PC-9 (cell line): ENCODE results near the gene LDLRAD3. TPM values are rescaled to one million over a fixed set of nuclear protein-coding genes. Genes with fewer than 3 reads are reported as not detected.
"Not testable (repeated sequence)": the region's sequence is repeated elsewhere in the genome, so short reads cannot be mapped to it uniquely, and the experiment has no call there.

Experiments used
- BruUV-seq: library from RNA; stranded (reverse); fragments of 400-500 nt; replicated peaks from 2 replicates; lab custom pipeline; 2021; lab: Mats Ljungman, UMichigan
- CTCF ChIA-PET: fragments of 300-600 bp; sonication (Branson Sonifier 250); formaldehyde crosslinking; loops from one replicate; lab custom pipeline; 2022; ENCODE audit warnings: antibody characterized with exemption; lab: Charles Lee
- POLR2A ChIA-PET: fragments of 300-600 bp; sonication (Branson Sonifier 250); formaldehyde crosslinking; loops from one replicate; lab custom pipeline; 2022; ENCODE audit warnings: antibody characterized with exemption; ENCODE audit not compliant: unreplicated experiment; lab: Charles Lee
- DNase-seq, 2 experiments: peaks; one replicate each; pipeline versions ENCODE4 v3.0.0 to v3.0.0-alpha.2; 2015 to 2022; ENCODE audit warnings: mixed read lengths in 1 of 2
- H2AFZ ChIP-seq: fragments of 200-600 bp; sonication (generic); 2 replicates; pipeline ENCODE4 v1.8.1; 2017; ENCODE audit warnings: antibody characterized with exemption
- H3F3A ChIP-seq: fragments of 200-600 bp; sonication (generic); 2 replicates; pipeline ENCODE4 v1.8.1; 2017; ENCODE audit warnings: antibody characterized with exemption, mild to moderate bottlenecking, low read depth; ENCODE audit not compliant: insufficient read depth
- H3K27ac ChIP-seq: fragments of 200-600 bp; sonication (generic); 2 replicates; pipeline ENCODE4 v1.6.1; 2016; ENCODE audit warnings: mixed run types
- H3K27me3 ChIP-seq: fragments of 200-600 bp; sonication (generic); 2 replicates; pipeline ENCODE4 v1.6.1; 2016; ENCODE audit warnings: low read depth, mixed run types; ENCODE audit not compliant: insufficient read depth
- H3K36me3 ChIP-seq: fragments of 200-600 bp; sonication (generic); 2 replicates; pipeline ENCODE4 v1.6.1; 2016; ENCODE audit warnings: low read depth, mixed run types
- H3K4me1 ChIP-seq: fragments of 200-600 bp; sonication (generic); replicated peaks from 2 replicates; pipeline ENCODE4 v1.6.1; 2016; ENCODE audit warnings: mixed run types; ENCODE audit not compliant: insufficient read depth
- H3K4me2 ChIP-seq: fragments of 200-600 bp; sonication (generic); 2 replicates; pipeline ENCODE4 v1.6.1; 2017; ENCODE audit warnings: mixed run types
- H3K4me3 ChIP-seq: fragments of 200-600 bp; sonication (generic); 2 replicates; pipeline ENCODE4 v1.6.1; 2016; ENCODE audit warnings: mixed run types
- H3K79me2 ChIP-seq: fragments of 200-600 bp; sonication (generic); 2 replicates; pipeline ENCODE4 v1.6.1; 2017; ENCODE audit warnings: low read depth, mixed run types
- H3K9me2 ChIP-seq: fragments of 200-600 bp; sonication (generic); 2 replicates; pipeline ENCODE4 v1.8.1; 2017; ENCODE audit warnings: mild to moderate bottlenecking; ENCODE audit not compliant: insufficient read depth
- H3K9me3 ChIP-seq: fragments of 200-600 bp; sonication (generic); 2 replicates; pipeline ENCODE4 v1.8.1; 2016; ENCODE audit warnings: low read depth; ENCODE audit not compliant: insufficient read depth
- H4K20me1 ChIP-seq: fragments of 200-600 bp; sonication (generic); 2 replicates; pipeline ENCODE4 v1.8.1; 2017; ENCODE audit not compliant: insufficient read depth
- EZH2 ChIP-seq: fragments of 200-600 bp; sonication (generic); IDR thresholded peaks from 2 replicates; pipeline ENCODE4 v1.8.0; 2017; ENCODE audit warnings: antibody characterized with exemption, low read depth
- intact Hi-C: fragments of 100-400 bp; cut with micrococcal nuclease; formaldehyde crosslinking; loops from one replicate; pipeline ENCODE4 v1.10.0; 2022; ENCODE audit not compliant: unreplicated experiment
- total RNA-seq: library from RNA; stranded (reverse); gene quantifications from 2 replicates; pipeline ENCODE4 v1.2.3, GENCODE V29; 2021
- TF ChIP-seq, protein P1 (sequence below): fragments of 200-600 bp; sonication (generic); conservative IDR thresholded peaks from 2 replicates; pipeline ENCODE4 v1.6.1; 2017; ENCODE audit warnings: mixed run types, antibody characterized with exemption, mild to moderate bottlenecking, moderate library complexity

LDLRAD3 gene
- total RNA-seq, 1 experiment from 2014 or later, result 15.9 TPM

DNA sequence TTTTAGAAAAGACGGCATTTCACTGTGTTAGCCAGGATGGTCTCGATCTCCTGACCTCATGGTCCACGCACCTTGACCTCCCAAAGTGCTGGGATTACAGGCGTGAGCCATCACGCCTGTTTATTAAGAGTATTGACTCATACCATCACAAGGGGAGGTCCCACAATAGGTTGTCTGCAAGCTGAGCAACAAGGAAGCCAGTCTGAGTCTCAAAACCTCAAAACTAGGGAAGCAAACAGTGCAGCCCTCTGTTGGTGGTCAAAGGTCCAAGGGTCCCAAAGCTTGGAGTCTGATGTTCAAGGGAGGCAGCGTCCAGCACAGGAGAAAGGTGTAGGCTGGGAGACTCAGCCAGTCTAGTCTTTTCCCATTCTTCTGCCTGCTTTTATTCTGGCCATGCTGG is 32.8 kb upstream of the LDLRAD3 start:
- no peak for DNase-seq
- CTCF ChIA-PET, result no interaction called here
- H3K4me2 ChIP-seq, result no peak overlapping the region

DNA sequence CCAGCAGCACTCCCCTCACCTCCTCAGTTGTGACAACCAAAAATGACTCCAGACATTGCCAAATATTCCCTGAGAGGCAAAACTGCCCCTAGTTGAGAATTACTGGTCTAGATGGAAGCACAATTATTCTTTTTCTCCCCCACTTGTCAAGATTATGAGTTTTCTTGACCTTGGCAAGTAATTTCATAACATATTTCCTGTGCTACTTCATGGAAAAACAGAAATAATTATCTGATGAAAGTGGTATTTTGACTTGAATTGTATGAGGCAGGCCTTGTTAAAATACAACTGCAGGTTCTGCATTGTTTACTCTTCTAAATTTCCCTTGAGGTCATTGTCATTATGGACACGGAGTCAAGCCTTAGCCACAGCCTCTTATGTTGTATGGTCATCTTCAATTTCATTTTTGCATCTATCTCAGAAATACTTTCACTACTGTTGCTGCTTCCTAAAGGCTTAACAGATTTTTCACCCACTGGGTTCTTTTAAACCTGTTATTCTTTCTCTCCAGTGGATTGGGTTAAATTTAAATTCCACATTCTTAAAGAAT is 32.2 kb upstream of the LDLRAD3 start:
- Histone ChIP-seq H3K9me2 (no peaks in the 10 kb centered on the region), H3K4me1 (peaks cover 18% of the 10 kb centered on the region), H3K27ac (no peak overlapping the region), H3K27me3 (no peaks in the 10 kb centered on the region), H3K4me3 (no peak overlapping the region), H3K36me3 (no peaks in the 10 kb centered on the region), H3K79me2 (no peaks in the 10 kb centered on the region), H4K20me1 (0 out of 2 replicates have a peak, but pooled peaks cover 2% of the 10 kb centered on the region), H3K9me3 (no peaks in the 10 kb centered on the region; the same call in 1 of the 2 replicates), H3K4me2 (no peak overlapping the region), H3F3A (peaks cover 24% of the 10 kb centered on the region), H2AFZ (no peak overlapping the region)
- TF ChIP-seq, protein P1, sequence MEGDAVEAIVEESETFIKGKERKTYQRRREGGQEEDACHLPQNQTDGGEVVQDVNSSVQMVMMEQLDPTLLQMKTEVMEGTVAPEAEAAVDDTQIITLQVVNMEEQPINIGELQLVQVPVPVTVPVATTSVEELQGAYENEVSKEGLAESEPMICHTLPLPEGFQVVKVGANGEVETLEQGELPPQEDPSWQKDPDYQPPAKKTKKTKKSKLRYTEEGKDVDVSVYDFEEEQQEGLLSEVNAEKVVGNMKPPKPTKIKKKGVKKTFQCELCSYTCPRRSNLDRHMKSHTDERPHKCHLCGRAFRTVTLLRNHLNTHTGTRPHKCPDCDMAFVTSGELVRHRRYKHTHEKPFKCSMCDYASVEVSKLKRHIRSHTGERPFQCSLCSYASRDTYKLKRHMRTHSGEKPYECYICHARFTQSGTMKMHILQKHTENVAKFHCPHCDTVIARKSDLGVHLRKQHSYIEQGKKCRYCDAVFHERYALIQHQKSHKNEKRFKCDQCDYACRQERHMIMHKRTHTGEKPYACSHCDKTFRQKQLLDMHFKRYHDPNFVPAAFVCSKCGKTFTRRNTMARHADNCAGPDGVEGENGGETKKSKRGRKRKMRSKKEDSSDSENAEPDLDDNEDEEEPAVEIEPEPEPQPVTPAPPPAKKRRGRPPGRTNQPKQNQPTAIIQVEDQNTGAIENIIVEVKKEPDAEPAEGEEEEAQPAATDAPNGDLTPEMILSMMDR, result no peak
- no TSS peak for BruUV-seq
- intact Hi-C loops, result no loop called here
- POLR2A ChIA-PET, result no interaction called here
- CTCF ChIA-PET, result no interaction called here
- no peak for DNase-seq

More for the DNA sequence above, 32.8 kb upstream of the LDLRAD3 start:
- POLR2A ChIA-PET, result interaction anchor here (0.7 kb wide), 1 partner anchor 116 kb away, joined by 3 read pairs; no protein-coding TSS in a partner anchor
- BruUV-seq, result no TSS peak
- Histone ChIP-seq H3K36me3 (no peaks in the 10 kb centered on the region), H4K20me1 (0 out of 2 replicates have a peak, but pooled peaks cover 2% of the 10 kb centered on the region), H3F3A (peaks cover 24% of the 10 kb centered on the region), H3K79me2 (no peaks in the 10 kb centered on the region), H3K9me2 (no peaks in the 10 kb centered on the region), H3K4me1 (peaks cover 18% of the 10 kb centered on the region), H3K27me3 (no peaks in the 10 kb centered on the region), H3K27ac (no peak overlapping the region), H3K9me3 (no peaks in the 10 kb centered on the region; the same call in 1 of the 2 replicates), H2AFZ (no peak overlapping the region), H3K4me3 (no peak overlapping the region)
- intact Hi-C loops, result no loop called here
- TF ChIP-seq, protein P1, result no peak
- TF ChIP-seq EZH2, result no peak

DNA sequence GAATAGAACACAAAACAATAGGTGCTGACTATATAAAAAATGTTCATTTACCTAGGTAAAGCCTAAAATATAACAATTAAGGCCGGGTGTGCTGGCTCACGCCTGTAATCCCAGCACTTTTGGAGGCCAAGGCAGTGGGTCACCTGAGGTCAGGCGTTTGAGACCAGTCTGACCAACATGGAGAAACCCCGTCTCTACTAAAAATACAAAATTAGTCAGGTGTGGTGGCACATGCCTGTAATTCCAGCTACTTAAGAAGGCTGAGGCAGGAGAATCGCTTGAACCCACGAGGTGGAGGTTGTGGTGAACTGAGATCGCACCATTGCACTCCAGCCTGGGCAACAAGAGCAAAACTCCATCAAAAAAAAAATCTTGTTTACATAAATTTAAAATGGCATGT is 31.4 kb upstream of the LDLRAD3 start:
- H2AFZ ChIP-seq, CTCF ChIA-PET, H3K79me2 ChIP-seq, H3K27ac ChIP-seq, POLR2A ChIA-PET, H4K20me1 ChIP-seq, H3K27me3 ChIP-seq, DNase-seq, H3K9me2 ChIP-seq, BruUV-seq, intact Hi-C loops, H3K4me3 ChIP-seq, H3K9me3 ChIP-seq, H3K36me3 ChIP-seq, H3K4me2 ChIP-seq: not testable (repeated sequence)
- Histone ChIP-seq H3F3A (peaks cover 22% of the 10 kb centered on the region), H3K4me1 (peaks cover 18% of the 10 kb centered on the region)
